C4-2B (cell line): Measurements from ENCODE around the gene NCOA1.

Experiments
- H3K27ac ChIP-seq: fragments of 450-650 bp; 2 replicates; pipeline ENCODE4 v1.5.1; 2017
- ZFX ChIP-seq: fragments of 450-650 bp; IDR thresholded peaks from 2 replicates; pipeline ENCODE4 v1.6.1; 2017
- TF ChIP-seq, protein P1 (sequence below): fragments of 450-650 bp; conservative IDR thresholded peaks from 2 replicates; pipeline ENCODE4 v1.5.1; 2017; ENCODE audit warnings: mild to moderate bottlenecking

NCOA1 gene

GRCh38 chr2:24551016-24551415 is 60.0 kb downstream of the NCOA1 start:
- TF ChIP-seq, protein P1, sequence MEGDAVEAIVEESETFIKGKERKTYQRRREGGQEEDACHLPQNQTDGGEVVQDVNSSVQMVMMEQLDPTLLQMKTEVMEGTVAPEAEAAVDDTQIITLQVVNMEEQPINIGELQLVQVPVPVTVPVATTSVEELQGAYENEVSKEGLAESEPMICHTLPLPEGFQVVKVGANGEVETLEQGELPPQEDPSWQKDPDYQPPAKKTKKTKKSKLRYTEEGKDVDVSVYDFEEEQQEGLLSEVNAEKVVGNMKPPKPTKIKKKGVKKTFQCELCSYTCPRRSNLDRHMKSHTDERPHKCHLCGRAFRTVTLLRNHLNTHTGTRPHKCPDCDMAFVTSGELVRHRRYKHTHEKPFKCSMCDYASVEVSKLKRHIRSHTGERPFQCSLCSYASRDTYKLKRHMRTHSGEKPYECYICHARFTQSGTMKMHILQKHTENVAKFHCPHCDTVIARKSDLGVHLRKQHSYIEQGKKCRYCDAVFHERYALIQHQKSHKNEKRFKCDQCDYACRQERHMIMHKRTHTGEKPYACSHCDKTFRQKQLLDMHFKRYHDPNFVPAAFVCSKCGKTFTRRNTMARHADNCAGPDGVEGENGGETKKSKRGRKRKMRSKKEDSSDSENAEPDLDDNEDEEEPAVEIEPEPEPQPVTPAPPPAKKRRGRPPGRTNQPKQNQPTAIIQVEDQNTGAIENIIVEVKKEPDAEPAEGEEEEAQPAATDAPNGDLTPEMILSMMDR = no peak
- no peak for TF ChIP-seq ZFX
- H3K27ac ChIP-seq = no peak overlapping the region

GRCh38 chr2:24552836-24553235 is 61.8 kb downstream of the NCOA1 start:
- no peak overlapping the region for H3K27ac ChIP-seq
- no peak for TF ChIP-seq ZFX
- TF ChIP-seq, protein P1 = no peak

GRCh38 chr2:24558781-24559472 is 67.9 kb downstream of the NCOA1 start:
- TF ChIP-seq, protein P1 = no peak
- TF ChIP-seq ZFX = no peak
- H3K27ac ChIP-seq = peak overlapping the region; percentile 92; the same call in 1 of the 2 replicates

- TF ChIP-seq ZFX = no peak
- TF ChIP-seq, protein P1 = no peak
- H3K27ac ChIP-seq = peak overlapping the region; percentile 92; the same call in 1 of the 2 replicates
Observed at GRCh38 chr2:24559473-24560113, 68.5 kb downstream of the NCOA1 start.

GRCh38 chr2:24565537-24565936 is 74.5 kb downstream of the NCOA1 start:
- no peak for TF ChIP-seq ZFX
- TF ChIP-seq, protein P1 = no peak
- no peak overlapping the region; the same call in 1 of the 2 replicates for H3K27ac ChIP-seq

DNA sequence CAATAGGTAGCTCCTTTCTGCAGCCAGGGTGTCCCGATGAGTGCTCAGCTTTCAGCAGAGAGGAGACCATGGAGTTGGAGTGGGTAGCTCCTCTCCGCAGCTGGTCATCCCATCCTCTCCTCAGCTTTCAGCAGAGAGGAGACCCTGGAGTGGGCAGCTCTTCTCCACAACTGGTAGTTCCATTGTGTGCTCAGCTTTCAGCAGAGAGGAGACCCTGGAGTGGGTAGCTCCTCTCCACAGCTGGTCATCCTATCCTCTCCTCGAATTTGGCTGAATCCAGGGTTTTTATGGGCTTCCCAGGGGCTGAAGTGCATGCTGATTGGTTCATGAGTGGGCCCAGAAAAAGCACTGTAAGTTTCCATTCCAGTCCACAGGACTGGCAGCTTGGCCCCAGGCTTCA is 75.2 kb downstream of the NCOA1 start:
- H3K27ac ChIP-seq = peak overlapping the region; percentile 22; the same call in 1 of the 2 replicates
- TF ChIP-seq, protein P1 = no peak
- TF ChIP-seq ZFX = no peak

- peak overlapping the region; percentile 22; the same call in 1 of the 2 replicates for H3K27ac ChIP-seq
- TF ChIP-seq ZFX = no peak
- TF ChIP-seq, protein P1 = no peak
Observed at GRCh38 chr2:24566630-24567029, 75.6 kb downstream of the NCOA1 start.
